ENCODE measurements around the gene CPA5. TPM values are rescaled to one million over a fixed set of nuclear protein-coding genes. Genes with fewer than 3 reads are reported as not detected.

Gene CPA5
- total RNA-seq, 1 experiment from 2014 or later: 3.3 TPM

Other genes starting within 250 kb of the CPA5 start
- gene TMEM209, start 139.4 kb upstream of the CPA5 start, total RNA-seq (2014; rRNA removed; shearing (Covaris generic)): 32.7 and 33.9 TPM in 2 replicates
- gene SSMEM1, start 137.0 kb upstream of the CPA5 start, total RNA-seq (2014; rRNA removed; shearing (Covaris generic)): not detected in 2 replicates
- 1.9 and 2.0 TPM in 2 replicates for gene CPA2, start 78.0 kb upstream of the CPA5 start, total RNA-seq (2014; rRNA removed; shearing (Covaris generic))
- 3.2 and 4.8 TPM in 2 replicates for gene CPA4, start 51.7 kb upstream of the CPA5 start, total RNA-seq (2014; rRNA removed; shearing (Covaris generic))
- 0.81 and 1.1 TPM in 2 replicates for gene CPA1, start 35.7 kb downstream of the CPA5 start, total RNA-seq (2014; rRNA removed; shearing (Covaris generic))
- gene CEP41, start 96.2 kb downstream of the CPA5 start, total RNA-seq (2014; rRNA removed; shearing (Covaris generic)): 39.4 and 39.9 TPM in 2 replicates
- 1,979 and 2,085 TPM in 2 replicates for gene MEST, start 147.3 kb downstream of the CPA5 start, total RNA-seq (2014; rRNA removed; shearing (Covaris generic))

All from SJCRH30 (cell line).